CD4-positive, alpha-beta T cell treated with Interleukin-2 at 100 ng/mL for 4 hours (primary cell): ENCODE results near the gene ABCA1.
"Not testable (repeated sequence)": the region's sequence is repeated elsewhere in the genome, so short reads cannot be mapped to it uniquely, and the experiment has no call there.

Experiments used
- DNase-seq: peaks from one replicate; pipeline ENCODE4 v3.0.0-alpha.2; 2020; ENCODE audit warnings: low spot score

ABCA1 gene

DNA sequence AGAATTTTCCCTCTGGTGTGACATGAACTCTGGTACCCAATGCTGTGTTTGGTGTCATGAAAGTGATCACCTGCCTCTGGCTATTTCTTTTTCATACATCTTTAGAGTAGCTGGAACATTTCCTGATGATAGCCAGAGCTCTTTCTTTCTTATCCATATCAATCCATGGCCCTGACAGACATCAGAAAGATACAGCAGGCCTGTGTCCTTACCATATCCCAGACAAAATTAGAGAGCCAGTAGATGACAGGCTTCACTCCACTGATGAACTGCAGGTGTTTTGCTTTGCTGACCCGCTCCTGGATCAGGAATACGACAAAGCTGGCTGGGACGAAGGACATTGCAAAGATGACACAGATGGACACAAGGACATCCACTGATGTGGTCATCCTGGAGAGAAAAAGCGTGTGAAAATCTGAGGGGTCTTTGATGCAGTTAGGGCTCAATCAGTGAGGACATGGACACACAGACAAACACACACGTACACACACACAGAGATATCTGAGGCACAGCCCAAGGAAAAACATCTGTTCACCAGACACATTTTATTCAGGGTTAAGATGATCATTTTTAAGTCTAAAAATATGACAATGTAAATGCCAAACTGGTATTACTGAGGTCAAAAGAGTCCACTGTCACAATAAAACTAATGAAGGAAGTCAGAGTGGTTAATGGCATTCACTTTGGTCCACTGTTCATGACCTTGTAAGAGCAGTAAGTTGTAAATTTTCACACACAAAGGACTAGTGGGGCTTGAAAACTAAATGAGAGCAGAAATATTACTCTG lies 129.6 kb downstream of the ABCA1 start:
- DNase-seq, result no peak

DNA sequence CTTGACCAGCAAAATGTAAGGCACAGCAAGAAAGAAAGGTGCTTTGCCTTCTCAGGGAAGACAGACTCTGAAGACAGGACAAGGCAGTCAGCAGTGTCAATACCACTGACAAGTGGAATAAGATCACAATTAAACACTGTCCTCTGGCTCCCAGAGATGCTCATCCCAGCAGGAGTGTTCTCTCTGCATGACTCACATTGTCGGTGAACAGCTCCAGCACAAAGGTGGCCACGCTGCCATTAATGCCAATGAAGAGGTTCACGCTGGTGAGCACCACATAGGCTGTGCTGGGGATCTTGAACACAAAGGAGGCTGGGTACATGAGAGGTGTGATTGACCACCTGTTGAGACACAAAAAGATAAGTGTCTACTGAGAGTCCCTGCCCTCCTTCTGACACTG lies 132.1 kb downstream of the ABCA1 start:
- no peak for DNase-seq

DNA sequence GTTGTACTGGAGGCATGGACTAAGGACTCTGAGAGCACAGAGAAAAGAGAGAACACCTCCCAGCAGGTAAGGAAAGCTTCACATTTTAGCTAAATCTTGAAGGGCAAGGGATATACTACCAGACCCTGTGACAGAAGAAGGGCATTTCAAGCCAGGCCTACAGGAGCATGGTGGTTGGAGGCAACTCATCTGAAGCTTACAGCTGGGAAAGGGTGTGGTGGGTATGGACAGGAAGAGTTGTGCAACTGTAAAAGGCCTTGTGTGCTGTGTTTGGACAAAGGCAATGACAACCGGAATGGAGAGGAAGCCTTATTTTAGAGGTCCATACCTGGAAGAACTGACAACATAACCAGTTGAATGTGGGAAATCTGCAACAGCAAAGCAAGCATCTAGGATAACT lies 132.9 kb downstream of the ABCA1 start:
- no peak for DNase-seq

DNA sequence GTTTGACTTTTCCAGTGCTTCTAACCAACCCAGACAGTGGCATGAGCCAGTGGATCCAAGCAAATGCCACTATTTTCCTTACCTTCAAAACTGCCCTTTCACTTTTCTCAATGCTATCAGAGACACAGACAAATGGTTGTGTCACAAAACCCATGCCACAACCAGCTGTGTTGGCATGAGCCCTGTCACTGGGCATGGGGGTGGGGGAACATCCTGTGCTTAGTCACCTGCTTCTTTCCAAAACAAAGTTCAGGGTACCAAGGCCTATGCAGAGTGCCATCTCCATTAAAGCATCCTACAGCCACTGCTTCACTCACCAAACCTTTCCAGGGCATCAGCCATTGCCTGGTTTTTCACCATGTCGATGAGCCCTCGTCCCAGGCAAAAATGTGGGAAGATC lies 133.9 kb downstream of the ABCA1 start:
- DNase-seq, result no peak

DNA sequence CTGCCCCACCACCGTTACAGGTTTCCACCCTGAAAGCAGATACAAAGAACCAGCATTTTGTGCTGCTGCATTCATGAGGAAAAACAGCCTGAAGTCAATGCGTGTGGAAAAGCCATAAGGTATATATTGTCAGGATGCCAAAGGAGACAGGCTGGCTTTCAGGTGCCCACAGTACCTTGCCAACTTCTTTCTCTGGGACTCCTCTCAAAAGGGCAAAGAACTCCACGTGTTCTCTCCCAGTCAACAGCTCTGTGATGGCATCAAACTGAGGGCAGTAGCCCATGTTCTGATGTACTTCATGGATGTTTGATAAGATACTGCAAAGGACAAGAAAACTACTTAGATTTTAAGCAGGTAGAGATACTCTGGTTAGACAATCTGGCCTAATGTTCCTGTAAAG lies 139.7 kb downstream of the ABCA1 start:
- no peak for DNase-seq

DNA sequence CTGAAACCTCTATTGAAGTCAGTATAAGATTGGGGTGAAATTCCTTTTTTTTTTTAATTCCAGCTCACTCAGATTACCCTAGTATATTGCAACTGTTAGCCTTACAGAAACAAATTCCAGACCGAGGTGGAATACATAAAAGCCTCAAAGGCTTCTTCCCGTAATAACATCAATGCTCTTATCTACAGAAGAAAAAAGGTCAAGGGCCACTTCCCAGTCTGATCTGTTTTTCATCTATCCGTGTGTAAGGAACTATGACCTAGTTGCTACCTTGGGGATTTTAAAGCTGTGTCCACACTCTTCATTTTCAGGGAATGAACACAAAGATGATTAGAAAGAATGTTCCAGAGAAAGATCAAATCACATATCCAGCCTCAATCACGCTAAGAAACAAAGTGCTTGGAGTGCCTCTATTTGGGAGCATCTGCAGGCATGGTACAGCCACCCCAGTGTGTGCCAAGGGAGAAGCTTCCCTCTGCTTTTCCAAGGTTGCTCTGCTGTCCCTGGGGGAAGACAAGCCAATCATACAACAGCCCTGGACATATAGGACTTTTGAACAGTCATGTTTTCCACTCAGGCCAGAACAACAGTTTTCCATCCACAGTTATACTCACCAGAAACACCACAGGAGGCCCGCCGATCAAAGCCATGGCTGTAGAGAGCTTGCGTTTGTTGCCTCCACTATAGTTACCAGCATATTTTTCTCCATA lies 140.5 kb downstream of the ABCA1 start:
- DNase-seq, result no peak

DNA sequence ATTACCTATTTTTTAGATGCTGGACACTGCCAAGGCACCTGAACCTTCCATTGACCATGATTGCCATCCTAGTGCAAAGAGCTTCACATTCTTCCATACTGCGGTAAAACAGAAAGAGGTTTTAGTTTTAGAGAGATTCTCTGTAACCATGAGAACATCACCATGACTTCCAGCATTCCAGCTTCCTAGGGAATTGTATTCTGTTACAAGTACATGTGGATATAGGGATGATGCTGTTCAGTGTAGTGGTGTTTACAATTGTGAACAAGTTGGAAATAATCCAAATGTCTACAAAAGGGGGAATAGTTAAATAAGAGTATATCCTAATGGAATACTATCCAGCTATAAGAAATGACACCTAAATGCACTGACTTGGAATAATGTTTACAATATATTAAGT lies 141.7 kb downstream of the ABCA1 start:
- no peak for DNase-seq

DNA sequence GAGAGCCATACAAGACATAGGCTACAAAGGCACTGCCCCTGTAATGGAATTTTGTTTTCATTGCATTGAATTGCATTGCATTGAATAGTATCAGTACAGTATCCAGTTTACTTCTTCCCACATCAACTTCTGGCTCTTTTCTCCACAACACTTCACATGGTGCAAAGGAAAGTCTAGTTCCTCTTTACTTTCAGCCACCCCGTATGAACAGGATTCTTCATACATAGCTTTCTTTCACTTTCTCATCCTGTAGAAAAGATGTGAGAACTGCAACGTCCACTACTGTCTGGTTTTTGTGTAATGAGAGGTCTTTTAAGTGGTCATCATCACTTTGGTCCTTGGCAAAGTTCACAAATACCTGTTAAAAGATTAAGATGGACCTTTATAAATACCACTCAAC lies 143.9 kb downstream of the ABCA1 start:
- DNase-seq, result no peak

DNA sequence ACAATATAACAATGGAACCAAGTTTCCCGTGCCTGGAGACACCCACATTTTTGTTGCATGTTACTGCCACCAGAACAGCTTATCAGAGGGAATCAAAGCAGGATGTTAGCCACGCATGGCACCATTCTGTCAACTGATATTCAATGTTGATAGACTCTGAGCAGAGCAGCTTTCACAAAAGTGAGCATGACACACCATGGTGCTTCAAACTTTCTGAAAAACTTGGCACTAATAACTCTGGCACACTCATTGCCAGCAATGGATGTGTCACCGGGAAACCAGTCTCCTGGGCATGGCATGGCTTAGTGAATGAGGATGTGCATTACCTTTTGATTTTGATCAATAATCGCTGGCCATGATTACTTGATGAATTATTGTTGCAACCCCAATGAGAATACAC lies 144.4 kb downstream of the ABCA1 start:
- DNase-seq, result no peak

DNA sequence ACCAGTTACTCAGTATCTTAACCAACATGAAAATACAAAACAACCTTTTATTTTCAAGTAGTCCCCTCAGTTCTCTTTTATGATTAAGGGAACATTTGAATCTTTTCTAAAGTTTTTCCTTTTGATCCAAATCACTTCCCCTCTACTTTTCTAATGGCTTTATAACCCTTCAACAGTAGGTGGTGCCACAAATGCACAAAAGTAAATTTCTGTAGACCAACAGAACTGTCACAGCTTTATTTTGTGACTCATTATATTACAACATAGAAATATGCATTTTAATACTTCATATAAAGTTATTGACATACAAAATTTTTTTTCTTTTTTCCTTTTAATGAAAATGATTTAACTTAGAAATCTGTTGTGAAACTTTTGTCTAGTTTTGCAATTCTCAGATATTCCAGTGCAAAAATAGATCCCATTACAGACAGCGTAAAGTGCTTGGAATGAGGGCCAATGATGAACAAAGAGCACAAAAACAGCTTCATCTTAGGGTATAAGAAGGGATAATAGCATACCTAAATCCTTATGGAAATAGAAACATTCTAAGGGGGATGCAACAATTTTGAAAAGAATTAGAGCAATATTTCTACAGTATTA lies 147.1 kb downstream of the ABCA1 start:
- peak; percentile 4 for DNase-seq

DNA sequence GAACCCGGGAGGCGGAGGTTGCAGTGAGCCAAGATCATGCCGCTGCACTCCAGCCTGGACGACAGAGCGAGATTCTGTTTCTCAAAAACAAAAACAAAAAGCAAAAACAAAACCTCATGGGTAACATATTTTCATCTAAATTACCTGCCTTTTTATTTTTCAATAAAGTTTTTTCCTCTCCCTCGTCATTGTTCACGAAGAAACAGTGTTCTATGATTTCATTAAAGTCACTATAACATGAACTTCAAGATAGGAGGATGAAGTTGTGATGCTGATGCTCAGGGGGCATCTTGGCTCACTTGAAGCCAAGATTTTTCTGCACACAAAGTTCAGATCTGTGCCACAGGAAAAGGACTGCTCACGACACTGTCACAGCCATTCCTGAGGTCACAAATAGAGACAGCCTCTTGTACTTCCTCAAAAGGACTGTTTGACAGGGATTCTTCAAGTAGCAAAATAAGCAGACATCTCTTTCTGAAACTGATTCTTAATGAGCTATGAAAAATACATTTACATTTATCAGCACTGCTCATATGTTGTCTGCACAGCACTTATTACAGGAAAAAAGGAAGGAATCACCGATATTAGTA lies 147.9 kb downstream of the ABCA1 start:
- no peak for DNase-seq

DNA sequence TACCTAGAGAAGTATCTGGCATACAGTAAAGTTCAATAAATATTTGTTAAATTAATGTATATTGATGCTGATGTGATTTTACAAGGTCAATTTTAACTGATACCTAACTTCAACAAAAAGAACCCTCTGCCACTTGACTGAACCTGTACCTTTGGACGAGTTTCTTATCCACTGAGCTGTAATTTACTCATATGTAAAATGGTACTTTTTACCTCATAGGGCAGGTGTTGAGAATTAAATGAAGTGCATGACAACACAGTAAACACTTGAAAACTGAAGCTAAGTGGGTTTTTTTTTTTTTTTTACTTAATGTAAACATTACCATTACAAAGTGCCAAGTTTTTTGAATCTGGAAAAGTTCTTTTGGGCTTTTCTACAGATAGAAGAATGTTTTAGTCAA lies 148.6 kb downstream of the ABCA1 start:
- no peak for DNase-seq

DNA sequence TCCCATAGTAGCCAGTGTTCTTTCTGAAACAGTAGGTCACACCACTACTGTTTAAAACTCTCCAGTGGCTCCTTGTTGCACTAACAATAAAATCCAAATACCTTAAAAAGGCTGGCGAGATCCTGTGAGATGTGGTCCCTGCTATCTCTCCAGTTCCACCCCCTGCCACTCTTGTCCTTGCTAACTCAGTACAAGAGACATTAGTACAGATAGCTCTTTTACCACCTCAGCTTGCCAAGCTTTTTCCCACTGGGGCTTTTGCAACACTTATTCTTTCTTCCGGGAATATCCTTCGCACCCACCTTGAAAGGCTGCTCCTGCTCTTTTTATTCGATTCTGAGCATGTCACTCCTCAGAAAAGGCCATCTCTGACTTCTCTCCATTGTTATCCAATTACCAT lies 149.2 kb downstream of the ABCA1 start:
- DNase-seq, result no peak

DNA sequence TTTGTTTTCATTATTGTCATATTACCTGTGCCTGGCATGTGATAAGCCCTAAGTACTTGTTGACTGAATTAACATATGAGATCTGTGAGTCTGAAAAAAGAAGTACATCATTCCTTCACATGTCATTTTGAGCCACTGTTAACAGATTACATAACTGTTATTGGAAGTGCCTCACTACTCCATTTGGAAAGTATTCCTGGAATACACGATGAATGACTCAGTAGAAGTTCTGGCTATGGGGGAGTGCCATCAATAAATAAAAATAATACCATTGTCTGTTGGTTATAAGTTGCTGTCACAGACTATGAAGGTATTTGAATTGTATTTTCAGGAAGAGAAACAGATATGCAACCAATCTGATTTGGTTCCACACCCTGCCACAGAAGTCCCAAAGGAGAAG lies 151.2 kb downstream of the ABCA1 start:
- no peak for DNase-seq

DNA sequence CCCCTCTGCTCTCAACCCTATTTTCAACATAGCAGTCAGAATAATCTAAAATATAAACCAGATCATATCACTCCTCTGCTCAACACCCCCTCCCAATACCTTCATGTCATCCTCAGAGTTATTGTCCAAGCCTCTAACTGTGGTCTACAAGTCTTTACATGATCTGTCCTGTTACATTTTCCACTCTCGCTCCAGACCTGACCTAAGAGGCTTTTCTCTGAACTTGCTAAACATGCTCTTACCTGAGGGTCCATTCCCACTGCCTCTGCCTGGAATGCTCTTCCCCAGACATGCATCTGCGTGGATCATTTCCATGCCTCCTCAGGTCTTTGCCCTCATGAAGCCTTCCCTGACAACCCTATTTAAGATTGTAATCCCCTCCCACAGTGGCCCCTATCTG lies 152.0 kb downstream of the ABCA1 start:
- no peak for DNase-seq

DNA sequence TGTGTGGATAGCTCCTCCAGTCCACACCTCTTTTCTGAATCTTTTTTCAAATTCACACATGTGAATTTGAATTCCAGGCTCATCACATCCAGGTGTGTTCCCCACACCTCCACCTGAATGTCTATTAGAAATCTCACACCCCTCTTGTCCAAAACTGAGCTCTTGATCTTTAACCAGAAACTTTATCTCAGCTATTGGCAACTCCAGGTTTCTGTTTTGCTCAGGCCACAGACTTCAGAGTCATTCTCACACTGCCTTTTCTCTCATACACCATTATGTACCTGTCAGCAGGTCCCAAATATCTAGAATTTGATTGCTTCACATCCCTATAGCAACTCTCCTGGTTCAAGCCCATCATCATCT lies 152.4 kb downstream of the ABCA1 start:
- no peak for DNase-seq

DNA sequence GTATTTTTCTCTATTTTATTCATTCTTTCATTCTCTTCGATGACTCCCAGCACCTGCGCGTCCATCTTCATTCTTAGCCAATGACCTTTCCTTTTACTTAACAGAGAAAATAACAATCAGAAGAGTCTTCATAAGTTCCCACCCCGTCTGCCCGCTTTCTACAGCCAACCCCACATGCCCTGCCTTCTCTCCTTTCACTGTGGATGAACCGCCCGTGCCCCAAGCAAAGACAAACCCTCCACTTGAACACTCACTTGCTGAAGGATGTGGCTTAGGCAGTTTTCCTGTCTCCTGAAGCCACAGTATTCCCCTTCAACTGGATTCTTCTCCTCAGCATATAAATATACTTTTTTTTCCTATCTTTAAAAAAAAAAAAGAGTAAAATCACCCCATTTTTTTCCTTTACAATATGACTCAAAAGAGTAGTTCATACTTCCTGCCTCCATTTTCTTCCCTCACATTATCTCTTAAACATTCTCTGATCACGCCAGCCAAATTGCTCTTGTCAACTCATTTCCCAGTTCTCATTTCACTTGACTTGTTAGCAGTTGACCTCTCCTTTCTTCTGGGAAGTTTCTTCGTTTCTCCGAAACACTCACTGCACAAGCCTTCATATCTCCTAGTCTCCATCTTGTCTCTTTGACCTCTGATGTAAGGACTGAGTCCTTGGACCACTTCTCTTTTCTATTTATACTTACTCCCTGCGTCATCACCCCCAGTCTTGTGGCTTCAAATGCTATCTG lies 153.0 kb downstream of the ABCA1 start:
- DNase-seq, result no peak

DNA sequence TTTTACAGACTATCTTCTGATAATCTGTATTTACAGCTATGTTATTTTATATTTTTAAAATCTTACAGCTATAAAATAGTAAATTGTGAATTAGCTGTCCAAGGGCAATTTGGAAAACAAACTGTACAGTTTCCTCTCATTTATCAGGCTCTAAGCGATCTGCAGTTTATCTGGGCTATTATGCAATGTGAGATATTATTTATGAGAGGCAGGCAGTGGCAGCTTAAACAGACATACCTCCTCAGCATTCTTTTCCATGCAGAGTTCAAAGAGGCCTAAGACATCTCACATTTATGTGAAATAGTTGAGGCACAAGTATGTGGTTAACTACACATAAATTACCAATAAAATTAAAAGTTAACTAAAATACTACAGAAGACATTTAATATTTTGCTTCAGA lies 153.8 kb downstream of the ABCA1 start:
- no peak for DNase-seq

DNA sequence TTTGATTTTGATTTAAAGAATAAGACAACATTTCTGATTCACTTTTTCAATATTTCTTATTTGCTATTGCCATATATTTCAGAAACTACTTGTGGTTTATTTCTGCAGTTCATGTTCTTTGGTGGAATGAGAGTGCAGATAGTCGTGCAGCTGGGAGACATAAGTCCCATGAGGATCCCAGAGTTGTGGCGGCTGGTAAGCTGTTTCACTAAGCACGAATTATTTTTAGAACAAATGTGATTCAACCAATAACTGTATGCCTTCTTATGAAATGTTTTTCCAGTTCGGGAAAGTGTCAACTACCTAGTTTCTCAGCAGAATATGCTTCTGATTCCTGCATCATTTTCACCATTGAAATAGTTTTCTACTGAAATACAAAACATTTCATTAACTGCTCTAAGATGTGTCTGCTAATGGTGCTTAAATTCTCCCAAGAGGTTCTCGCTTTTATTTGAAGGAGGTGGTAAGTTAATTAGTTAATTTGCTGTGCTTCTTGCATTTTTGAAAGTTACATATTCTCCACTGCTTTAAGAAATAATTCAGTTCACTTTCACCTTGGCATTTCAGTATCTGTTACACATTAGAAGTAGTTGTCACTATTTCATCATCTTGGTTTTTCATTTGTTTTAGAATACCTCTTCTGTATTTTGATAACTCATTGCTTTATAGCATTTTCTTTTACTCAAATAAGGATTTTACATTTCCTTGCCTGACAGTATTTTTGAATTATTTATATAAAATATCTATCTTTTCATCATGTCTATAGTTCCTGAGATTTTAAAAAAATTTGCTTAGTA lies 155.0 kb downstream of the ABCA1 start:
- DNase-seq, result no peak

DNA sequence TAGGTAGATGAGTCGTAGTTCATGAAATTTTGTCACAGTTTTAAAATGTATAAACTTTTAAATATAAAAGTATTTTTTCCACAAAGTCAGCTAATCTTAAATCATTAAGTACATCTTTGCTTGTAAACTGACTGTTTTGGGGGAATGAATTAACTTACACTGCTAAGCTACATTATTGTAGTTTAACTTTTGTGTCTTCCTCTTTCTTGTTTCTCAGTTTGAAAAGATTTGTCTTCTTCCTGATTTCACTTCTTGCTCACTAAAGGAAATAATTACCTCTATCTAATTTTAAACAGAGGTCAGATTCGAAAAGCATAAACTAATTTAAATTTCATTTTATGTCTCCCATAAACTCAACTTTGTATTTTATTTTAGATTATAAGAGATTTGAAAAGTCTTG lies 158.3 kb downstream of the ABCA1 start:
- no peak for DNase-seq

DNA sequence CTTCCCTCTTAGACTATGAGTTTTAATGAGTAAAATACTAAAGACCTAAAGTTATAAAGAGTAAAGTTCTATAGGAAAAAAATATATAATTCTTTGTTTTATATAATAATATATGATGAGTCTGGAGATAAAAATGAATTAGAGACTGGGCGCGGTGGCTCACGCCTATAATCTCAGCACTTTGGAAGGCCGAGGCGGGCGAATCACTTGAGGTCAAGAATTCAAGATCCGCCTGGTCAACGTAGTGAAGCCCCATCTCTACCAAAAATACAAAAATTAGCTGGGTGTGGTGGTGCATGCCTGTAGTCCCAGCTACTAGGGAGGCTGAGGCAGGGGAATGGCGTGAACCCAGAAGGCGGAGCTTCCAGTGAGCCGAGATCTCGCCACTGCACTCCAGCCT lies 158.9 kb downstream of the ABCA1 start:
- not testable (repeated sequence) for DNase-seq

DNA sequence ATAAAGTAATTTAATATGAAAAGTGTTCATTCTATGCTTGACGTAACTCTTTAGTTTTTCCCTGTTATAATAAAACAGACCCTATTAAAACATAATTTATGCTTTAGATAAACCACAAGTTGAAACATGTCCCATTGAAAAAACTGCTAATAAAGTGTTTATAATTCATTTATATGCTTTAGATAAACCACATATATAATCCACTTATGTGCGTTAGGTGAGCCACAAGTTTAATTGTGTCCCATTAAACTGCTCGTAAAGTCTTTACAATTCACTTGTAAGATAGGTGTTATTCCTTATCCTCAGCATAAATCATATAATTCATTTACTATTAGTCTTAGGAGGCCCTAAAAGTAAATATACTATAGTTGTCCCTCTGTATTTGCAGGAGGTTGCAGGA lies 160.4 kb downstream of the ABCA1 start:
- DNase-seq, result no peak
